SK-N-DZ (cell line): ENCODE measurements around the gene PERM1.
"Not testable (repeated sequence)": the region's sequence is repeated elsewhere in the genome, so short reads cannot be mapped to it uniquely, and the experiment has no call there.

ENCODE experiments used
- DNase-seq: peaks from one replicate; pipeline ENCODE4 v3.0.0-alpha.2; 2015; ENCODE audit warnings: low spot score

The PERM1 gene

DNA sequence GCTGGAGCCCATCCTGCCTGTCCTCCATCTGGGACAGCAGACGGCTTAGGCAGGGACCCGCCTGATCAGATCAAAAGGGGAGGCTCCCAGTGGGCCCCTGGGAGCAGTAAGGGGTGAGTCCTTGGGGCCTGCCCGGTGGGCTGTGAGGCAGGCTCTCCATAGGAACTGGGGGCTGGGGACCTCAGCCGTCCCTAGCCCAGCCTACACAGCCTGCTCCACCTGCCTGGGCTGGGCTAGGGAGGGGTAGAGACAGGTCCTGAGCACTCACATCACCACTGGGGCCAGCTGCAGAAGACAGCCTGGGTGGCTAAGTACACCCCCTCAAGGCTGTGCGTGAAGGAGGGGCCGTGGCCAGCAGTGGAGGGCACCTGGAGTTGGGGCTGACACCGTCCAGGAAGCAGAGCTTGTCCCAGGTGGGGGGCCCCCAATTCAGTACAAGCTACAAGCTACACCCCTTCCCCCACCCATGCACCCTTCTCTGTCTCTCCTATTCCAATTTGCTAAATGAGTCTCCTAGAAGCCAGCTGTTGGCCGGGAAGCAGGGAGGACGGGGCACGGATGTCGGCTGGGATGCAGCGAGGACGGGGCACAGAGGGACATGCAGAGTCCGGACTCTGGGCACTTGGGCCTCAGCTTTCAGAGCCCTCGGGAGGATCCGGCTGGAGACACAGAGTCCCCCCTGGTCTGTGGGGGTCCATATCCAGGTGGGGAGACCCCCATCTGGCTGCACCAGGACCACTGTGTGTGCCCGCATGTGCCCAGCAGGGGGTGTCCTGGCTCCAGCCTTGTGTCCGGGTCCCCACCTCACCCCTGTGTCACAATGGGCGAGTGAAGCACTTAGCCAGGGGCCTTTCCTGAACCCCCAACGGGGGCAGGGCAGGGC lies 33.1 kb upstream of the PERM1 start:
- DNase-seq: peak; percentile 32

DNA sequence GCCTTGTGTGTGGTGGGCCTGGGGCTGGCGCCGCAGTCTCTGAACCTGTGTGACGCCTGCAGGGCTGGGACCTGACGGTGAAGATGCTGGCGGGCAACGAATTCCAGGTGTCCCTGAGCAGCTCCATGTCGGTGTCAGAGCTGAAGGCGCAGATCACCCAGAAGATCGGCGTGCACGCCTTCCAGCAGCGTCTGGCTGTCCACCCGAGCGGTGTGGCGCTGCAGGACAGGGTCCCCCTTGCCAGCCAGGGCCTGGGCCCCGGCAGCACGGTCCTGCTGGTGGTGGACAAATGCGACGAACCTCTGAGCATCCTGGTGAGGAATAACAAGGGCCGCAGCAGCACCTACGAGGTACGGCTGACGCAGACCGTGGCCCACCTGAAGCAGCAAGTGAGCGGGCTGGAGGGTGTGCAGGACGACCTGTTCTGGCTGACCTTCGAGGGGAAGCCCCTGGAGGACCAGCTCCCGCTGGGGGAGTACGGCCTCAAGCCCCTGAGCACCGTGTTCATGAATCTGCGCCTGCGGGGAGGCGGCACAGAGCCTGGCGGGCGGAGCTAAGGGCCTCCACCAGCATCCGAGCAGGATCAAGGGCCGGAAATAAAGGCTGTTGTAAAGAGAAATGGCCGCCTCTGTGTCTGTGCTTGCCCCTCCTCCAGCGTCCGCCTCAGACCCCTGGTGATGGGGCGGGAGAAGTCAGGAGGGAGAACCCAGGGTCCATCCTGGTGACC lies 32.2 kb upstream of the PERM1 start:
- peak; percentile 63 for DNase-seq

DNA sequence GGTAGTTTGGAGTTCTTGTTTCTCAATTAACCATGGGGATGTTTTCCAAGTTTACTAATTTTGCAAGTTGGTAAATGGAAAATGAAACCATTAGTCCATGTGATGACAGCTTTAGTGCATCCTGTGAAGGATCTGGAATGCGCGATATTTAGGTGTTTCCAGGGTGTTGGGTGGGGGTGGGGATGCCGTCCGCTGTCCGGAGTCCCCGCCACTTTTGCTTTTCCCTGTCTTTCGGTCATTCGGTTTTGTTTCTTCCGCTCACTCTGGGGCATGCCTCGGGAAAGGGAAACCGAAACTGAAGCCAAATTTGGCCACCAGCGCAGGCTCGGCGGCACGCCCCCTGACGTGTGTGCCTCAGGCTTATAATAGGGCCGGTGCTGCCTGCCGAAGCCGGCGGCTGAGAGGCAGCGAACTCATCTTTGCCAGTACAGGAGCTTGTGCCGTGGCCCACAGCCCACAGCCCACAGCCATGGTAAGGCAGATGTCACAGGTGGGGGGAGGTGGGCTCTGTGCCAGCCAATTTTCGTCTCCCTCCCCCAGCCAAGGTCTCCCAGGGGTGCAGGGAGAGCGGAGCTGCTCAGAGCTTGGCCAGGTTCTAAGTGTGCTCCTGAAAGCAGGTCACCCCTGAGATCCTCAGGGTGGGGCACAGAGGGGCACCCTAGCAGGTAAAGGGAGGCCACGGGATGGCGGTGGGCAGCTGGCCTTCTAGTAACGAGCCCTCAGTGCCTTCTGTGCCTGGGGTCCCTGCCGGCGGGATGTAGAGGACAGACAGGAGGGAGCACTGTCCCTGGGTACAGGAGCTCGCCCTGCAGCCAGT lies 31.4 kb upstream of the PERM1 start, which contains the start of gene ISG15:
Gene ISG15, plus strand, starts transcription at position 393 of the 817 bp plus-strand sequence. Its CDS starts 77 bp downstream, at position 470.
- no peak for DNase-seq

DNA sequence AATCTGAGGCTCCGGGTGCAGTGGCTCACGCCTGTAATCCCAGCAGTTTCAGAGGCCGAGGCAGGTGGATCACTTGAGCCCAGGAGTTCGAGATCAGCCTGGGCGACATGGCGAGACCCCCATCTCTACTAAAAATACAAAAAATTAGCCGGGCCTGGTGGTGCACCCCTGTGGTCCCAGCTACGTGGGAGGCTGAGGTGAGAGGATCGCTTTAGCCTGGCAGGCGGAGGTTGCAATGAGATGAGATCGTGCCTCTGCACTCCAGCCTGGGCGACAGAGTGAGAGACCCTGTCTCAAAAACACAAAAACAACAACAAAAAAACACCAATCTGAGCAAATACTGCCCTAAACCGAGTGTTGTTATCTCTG lies 30.8 kb upstream of the PERM1 start:
- not testable (repeated sequence) for DNase-seq

DNA sequence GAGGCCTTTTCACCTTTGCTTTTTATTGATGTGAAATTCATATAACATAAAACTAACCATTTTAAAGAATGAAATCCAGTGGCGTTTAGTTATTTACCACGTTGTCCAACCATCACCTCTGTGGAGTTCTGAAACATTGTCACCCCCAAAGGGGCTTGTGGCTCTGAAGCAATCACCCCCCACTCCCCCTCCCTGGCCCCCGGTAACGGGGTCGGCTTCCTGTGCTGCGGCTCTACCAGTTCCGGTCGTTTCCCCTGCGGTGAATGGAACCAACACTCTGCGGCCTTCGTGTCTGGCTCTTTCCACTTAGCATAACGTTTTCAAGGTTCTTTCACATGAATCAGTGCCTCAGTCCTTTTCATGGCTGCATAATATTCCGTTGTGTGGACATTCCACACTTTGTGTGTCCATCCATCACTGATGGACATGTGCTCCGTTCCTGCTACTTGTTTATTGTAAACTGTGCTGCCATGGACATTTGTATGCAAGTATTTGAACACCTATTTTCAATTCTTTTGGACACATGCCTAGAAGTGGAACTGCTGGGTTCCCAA lies 29.6 kb upstream of the PERM1 start:
- no peak for DNase-seq

DNA sequence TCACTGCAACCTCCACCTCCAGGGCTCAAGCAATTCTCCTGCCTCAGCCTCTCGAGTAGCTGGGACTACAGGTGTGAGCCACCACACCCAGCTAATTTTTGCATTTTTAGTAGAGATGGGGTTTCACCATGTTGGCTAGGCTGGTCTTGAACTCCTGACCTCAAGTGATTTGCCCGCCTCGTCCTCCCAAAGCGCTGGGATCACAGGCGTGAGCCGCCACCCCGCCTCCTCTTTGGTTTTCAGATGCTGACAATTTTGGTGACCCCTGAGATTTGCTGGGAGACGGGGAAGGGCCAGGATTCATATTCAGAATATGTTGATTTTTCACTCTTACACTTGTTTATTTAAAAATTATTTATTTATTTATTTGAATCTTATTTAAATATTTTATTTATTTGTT lies 28.2 kb upstream of the PERM1 start:
- not testable (repeated sequence) for DNase-seq

DNA sequence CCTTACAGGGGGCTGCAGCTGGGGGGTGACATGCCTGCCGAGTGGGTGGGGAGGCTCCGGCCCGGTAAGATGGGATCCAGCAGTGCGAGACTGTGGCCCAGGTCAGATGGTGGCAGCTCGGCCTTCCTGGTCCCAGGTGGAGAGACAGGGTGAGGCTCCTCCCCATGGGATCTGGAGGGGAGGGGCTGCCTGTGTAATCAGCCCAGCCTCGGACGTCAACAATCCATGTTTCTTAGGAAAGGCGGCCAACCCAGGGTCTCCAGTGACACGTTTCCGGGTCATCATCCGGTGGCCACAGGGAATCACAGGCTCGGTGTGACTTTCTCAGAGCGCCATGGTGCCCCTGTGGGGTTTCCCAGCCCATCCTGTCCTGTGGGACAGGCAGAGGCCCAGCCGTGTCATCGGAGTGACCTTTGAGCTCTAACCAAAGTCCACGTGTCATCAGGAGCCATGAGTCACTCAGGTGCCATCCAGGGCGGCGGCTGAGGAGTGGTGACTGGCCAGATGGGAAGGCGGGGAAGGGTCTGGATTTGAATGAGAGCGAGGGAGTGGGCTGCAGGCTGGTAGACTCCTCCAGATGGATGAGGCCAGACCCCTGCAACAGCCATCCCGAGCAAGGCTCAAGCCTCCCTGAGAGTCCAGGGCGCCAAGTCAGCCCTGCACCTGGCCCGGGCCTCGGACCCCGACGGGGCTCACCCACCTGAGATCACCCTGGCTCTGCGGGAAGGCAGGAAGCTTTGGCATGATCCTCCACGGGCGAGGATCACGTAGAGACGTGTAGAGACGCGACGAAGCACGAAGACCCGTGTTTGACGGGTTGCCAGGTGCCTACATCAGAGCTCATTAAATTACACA lies 24.6 kb upstream of the PERM1 start:
- no peak for DNase-seq

DNA sequence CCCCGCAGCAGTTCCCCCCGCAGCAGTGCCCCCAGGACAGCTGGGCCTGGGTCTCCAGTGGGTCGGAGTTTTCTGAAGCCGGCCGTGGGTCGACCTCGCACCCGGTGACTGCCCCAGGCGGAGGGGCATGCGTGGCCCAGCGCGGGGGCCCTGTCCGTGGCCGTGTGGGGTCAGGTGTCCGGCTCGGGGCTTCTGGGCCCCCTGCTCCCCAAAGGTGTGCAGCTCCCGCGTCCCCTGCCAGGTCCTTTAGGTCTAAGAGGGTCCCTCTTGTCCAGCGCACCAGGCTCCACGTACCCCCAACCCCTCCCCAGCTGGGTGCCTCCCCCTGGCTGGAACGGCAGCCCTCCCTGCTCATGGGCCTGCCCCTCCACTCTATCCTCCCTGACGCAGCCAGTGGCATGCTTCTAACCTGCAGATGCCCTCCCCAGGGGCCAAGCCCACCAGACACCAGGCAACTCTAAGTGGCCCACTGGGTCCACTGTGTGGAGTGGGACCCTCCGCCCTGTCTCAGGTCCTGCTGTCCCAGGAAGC lies 23.9 kb upstream of the PERM1 start:
- DNase-seq: no peak

DNA sequence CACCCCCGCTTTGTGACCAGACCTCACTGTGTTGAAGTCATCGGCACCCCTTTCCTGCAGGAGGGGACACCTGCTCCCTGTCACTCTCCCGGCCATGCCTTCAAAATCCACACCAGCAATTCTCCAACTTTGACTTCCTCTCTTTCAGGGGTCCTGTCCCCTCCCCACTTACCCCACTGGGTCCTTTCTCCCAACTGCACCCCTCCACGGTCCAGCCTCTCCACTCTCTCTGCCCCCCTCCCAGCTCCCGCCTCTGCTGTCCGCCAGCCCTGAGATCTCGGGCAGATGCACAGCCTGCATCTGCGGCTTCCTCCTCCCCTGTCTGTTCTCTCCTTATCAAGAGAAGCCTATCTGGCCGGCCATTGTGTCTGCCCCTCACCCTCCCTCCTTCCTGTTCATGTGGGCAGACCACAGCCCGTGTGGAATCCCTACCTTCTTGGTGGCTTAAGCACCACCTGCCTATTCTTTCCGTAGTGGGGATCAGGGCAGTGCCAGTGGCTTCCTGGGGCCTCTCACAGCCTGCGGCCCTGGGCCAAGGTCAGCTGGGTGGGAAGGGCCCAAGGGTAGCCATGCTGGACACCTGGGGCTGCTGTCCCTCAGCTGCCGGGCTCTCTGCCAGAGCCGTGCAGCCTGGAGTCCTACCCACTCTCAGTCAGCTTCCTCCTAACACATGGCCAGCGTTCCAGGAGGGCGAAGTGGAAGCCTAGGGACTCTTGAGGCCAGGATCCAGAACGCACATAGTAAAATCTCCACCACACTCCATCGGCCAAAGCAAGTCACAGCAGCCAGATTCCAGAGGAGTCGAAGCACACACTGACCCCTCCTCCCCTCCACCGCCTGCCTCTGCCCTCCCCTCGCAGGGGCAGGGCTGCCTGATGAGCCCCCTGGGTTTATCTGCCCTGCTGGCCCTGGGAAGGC lies 23.1 kb upstream of the PERM1 start:
- DNase-seq: peak; percentile 74

DNA sequence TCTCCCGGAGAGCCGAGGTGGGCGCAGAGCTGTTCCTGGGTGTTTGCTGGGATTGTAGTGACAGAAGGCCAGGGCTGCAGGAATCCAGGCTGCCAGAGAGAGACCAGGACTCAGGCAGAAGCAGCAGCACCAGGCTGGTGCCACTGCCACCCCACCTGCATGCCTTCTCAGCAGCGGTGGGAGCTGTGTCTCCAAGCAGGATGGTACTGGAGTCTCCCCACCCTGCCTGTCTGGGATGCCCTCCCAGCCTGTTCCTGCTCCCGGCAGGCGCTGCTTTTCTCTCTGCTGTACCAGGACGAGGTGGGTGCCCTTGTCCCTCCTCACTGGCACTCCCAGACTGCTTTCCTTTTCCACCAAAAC lies 22.5 kb upstream of the PERM1 start:
- DNase-seq: no peak

DNA sequence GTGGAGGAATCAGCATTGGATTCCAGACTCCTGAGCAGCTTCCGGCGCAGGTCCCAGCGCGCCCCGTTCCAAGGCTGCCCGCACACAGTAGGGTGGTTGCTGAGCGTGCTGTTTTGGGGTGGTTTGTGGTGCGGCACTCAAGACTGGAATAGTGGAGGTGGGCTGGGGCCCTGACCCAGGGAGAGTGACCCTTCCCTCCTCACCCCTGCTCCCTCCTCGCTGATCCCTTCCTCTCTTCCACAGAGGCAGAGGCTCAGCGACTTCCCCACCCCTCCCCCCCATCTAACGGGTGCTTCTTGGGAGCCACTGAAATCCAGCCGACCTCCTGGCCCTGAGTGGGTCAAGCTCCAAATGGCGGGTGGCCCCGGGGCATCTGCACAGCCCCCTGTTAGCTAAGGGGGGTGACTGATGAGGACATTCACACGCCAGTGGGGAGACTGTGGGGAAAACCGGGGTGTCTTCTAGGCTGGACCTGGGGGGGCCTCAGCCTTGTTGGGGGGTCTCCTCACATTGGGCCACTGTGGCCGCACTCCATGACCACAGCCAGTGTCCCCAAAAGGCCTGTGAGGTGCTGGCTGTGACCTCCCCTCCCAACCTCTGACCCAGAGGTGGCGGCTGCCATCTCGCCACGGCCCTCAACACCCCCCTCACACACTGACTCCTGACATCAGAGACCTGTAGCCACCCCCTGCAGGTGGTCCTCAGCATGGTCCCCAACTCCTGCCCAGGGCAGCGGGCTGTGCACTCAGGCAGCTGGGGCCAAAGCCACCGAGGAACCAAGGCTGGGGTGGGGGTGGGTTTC lies 21.9 kb upstream of the PERM1 start:
- no peak for DNase-seq

DNA sequence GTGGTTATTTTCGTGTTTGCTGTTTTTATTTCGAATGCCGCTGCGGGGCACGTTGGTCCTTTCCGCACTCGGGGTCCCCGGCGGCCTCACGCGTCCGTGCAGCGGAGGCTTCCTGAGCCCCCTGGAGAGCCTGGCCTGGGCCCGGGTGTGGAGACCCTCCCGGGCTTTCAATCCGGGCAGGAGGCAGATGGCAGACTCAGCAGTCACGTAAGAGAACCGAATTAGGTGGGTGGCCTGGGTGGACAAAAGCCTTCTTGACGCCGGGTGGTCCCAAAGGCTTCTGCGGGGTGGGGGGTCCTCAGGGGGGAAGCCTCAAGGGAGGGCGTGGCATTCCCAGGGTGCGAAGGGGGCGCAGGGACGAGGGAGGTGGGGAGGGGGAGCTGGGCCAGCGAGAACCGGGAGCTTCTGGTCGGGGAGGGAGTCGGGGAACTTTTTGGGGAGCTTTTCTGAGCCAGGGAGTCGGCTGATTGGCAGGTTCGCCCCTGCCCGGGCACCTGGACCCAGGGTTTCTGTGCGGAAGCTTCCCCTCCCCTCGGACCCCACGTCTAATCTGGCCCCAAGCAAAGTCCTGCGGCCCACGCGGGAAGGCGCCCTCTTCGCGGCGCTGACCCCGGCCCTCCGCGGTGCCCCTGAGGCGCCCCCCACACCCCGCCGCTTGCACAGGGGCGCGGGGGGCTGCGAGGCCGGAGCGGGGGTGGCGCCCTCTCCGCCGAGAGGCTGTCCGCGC lies 19.3 kb upstream of the PERM1 start:
- DNase-seq: peak; percentile 42

DNA sequence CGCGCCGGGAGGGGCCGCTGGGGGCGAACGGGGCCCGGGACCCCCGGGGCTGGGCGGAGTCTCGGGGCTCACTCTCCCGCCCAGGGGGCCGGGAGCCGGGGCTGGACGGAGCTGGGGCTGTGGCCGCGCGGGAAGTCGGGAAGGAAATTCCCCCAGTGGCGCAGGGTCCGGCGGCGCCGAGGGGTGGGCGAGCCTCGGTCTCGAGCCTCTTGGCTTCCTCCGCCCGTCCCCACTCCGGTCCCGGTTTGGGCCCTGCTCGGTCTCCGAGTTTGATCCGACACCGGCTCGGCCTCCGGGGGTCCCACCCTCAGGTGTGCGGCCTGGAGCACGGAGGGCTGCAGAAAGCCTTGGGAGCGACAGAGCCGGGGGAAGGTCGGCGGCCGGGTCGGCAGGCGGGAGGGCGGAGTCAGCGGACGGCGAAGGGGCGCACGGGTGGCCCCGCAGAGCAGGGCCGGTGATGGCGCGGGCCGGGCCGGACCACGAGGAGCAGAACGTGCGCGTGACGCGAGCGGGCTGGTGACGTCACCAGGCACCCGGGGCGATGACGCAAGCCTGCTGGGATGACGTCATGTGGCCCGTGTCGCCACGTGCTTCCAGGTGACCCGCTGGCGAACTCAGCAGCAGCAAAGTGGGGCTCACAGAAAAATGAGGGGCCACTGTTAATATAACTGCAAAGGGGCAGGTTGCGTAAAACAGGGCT lies 18.6 kb upstream of the PERM1 start:
- peak; percentile 83 for DNase-seq

DNA sequence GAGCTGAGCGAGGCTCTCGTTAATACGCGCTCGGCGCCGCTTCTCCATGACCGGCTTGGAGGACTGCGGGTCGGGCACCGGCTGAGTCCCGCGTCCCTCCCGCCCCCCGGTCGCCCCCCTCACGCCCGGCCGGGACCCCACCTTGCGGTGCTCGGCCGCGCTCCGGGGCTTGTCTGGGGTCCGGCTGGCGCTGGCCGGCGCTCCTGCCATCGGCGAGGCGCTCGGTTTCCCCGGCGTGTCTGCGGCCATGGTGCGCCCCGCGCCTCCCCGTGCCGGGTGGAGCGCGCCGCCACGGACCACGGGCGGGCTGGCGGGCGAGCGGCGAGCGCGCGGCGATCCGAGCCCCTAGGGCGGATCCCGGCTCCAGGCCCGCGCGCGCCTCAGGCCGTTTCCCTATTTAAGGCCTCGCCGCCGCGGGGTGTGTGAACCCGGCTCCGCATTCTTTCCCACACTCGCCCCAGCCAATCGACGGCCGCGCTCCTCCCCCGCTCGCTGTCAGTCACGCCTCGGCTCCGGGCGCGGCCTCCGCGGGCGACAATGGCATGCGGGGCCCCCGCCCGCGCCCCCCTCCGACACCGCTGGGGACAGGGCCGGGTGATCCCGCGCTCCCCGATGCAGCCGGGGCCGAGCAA lies 17.9 kb upstream of the PERM1 start, which contains the start of gene HES4:
Gene HES4, minus strand, starts transcription at position 373 of the 632 bp plus-strand sequence. Its CDS starts 124 bp downstream, at position 249.
- peak; percentile 87 for DNase-seq

DNA sequence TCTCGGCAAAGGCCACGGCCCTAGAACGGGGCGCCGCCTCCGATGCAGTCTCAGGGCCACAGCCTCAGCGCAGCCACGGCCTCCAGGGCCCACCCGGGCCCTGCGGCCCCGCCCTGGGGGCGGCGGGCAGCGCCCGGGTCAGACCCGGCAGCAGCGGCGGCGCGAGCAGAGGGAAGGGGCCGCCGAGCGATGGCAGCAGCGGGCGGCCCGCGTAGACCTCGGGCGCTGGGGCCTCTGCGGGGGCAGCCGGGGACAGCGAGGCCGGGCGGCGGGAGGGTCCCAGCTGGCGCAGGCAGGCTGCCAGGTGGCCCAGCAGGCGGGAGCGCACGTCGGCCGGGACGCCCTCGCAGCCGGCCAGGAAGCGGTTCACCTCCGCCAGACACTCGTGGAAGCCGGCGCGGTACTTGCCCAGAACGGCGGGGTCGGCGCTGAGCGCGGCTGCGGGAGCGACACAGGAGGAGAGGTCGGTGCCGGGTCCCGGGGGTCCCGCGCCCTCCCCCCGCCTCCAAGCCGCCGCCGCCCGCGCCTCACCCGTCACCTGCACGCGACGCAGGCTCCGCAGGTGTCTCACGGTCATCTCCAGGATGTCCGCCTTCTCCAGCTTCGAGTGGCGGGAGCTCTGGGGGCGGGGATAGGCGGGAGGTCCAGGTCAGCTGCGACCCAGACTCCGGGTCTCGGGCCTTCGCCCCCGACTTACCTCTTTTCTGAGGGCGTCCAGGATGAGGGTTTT lies 17.3 kb upstream of the PERM1 start:
- no peak for DNase-seq

DNA sequence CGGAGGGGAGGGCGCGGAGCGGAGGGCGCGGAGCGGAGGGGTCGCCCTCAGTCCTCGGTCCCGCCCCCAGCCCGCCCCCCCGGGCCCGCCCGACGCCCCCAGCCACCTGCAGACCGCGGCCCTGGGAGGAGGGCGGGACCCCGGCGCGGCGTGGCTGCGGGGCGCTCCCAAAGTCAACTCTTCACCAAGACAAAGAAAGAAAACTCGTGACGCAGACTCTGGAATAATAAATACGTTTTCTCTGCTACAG lies 16.8 kb upstream of the PERM1 start:
- no peak for DNase-seq
